CMK (cell line): ENCODE measurements around the gene GATA6.

Experiments used
- DNase-seq: peaks from one replicate; pipeline ENCODE4 v3.0.0-alpha.2; 2010; ENCODE audit warnings: low read depth

GATA6 gene

GRCh38 chr18:22166069-22166950 lies 3.1 kb upstream of the GATA6 start:
- DNase-seq, result no peak

- DNase-seq, result no peak
Observed at GRCh38 chr18:22167091-22167470, 2.3 kb upstream of the GATA6 start.

GRCh38 chr18:22167471-22168241 lies 1.7 kb upstream of the GATA6 start:
- no peak for DNase-seq

GRCh38 chr18:22168360-22168921 lies 948 bp upstream of the GATA6 start:
- DNase-seq, result no peak

- DNase-seq, result no peak
Observed at GRCh38 chr18:22169889-22170420, 566 bp downstream of the GATA6 start.

GRCh38 chr18:22170421-22171257 lies 1.2 kb downstream of the GATA6 start:
- DNase-seq, result no peak

- no peak for DNase-seq
Observed at GRCh38 chr18:22171258-22172119, 2.1 kb downstream of the GATA6 start.

GRCh38 chr18:22172120-22172582 lies 2.8 kb downstream of the GATA6 start:
- no peak for DNase-seq

- DNase-seq, result no peak
Observed at GRCh38 chr18:22172594-22173049, 3.2 kb downstream of the GATA6 start.

GRCh38 chr18:22173221-22173927 lies 4.0 kb downstream of the GATA6 start:
- no peak for DNase-seq

GRCh38 chr18:22173928-22174301 lies 4.5 kb downstream of the GATA6 start:
- DNase-seq, result no peak

- DNase-seq, result no peak
Observed at GRCh38 chr18:22174341-22175145, 5.2 kb downstream of the GATA6 start.

GRCh38 chr18:22175346-22175745 lies 6.0 kb downstream of the GATA6 start:
- DNase-seq, result no peak

- DNase-seq, result no peak
Observed at GRCh38 chr18:22176420-22177326, 7.3 kb downstream of the GATA6 start.

- DNase-seq, result no peak
Observed at GRCh38 chr18:22177327-22177871, 8.0 kb downstream of the GATA6 start.

GRCh38 chr18:22179174-22179573 lies 9.8 kb downstream of the GATA6 start:
- no peak for DNase-seq

- no peak for DNase-seq
Observed at GRCh38 chr18:22179631-22180030, 10.2 kb downstream of the GATA6 start.

- no peak for DNase-seq
Observed at GRCh38 chr18:22180722-22181121, 11.3 kb downstream of the GATA6 start.
